NCI-H2196 (cell line): ENCODE measurements around the gene PCNX2.

ENCODE experiments used
- DNase-seq: peaks from one replicate; lab custom pipeline; 2025; ENCODE audit not compliant: unreplicated experiment; lab: John Stamatoyannopoulos, UW

Gene PCNX2

DNA sequence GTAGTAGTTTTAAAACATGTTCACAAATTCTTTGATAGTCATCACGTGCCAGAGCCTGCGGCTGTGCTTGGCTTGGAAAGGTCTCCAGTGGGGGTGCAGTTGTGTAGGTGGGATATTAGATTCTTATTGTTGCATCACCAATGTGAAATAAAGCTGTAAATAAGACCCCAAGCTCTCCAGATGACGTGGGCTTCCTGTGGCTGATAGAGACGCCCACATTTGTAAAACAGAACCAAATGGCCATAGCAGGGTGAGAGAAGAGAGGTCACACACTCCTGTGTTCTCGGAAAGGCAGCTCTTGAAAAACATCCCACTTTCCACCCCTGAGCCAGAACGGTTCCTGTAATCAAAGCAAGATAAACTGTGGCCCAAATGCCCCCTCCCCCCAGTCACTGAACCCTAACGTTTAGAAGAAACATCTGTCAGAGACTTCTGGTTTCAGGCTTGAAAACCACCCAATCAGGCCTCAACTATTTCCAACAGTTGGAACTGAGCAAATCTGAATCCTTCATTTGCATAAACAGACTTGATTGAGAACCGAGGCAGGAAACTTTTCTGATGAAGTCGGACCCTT is 351.8 kb downstream of the PCNX2 start:
- DNase-seq, result no peak

DNA sequence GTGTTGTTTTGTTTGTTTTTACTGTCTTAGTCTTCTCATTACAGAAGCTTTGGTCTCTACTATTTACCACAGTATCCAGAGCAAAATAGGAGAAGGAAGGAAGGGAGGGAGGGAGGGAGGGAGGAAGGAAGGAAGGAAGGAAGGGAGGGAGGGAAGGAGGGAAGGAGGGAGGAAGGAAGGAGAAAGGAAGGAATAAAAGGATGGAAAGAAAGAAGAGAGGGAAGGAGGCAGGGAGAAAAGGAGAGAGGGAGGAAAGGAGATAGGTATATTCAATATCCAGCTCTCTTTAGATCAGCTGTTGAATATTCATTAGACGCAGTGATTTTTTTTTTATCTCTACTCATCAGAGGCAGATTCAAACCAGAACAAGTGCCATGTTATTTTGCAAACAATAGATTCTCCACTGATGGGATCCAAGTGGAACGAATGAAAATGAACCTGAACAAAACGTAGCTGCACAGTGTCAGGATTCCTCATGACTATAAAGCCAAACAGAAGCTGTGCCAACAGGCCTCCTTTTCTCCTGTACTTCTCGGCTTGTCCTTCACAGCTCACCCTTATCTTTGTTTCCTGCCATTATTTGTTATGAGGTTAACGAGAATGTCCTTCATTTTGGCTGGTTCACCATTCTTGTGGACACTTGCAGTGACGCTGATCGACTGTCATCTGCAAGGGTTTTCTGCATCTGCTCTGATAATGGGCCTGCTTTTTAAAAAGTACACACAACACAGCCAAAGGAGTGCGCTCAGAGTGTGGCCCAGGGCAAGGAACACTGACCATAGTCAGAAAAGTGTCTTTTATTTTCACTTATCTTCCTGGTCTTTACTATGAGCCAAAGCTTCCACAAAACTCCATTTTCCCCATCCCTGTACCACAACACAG is 352.9 kb downstream of the PCNX2 start:
- DNase-seq, result no peak

DNA sequence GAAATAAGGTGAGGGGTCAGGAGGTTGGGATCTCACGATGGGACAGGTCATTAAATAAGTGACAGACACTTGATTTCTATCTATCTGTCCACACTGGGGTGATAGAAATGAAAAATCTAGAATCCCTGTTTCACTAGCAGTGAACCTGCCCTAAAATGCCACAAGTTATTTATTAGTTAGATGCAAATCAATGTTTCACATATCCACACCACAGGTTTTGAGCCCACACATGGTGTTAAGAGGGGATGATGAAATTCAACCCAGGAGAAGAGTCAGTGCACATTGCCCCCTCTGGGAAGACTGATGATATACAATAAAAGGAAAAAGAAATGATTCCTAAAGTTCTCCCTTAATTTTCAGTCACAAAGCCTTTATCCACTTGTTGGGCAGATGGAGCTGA is 355.3 kb downstream of the PCNX2 start:
- DNase-seq, result no peak

DNA sequence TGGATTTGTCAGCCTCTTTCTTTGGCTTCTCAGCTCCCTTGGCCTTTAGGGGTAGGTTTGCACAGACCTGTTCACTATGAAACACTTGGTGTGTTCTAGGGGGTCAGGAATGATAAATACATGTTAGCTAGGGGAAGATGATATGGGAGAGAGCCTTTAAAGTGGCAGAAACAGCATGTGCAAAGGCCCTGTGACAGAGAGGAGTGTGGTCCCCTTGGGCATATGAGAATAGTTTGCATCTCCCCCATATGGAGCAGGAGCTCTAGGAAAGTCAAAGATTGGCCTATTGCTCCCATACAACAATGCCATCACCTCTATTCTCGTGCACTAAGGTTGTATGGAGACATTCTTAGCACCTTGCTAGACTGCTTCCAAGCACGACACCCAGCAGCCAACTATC is 355.8 kb downstream of the PCNX2 start:
- no peak for DNase-seq

DNA sequence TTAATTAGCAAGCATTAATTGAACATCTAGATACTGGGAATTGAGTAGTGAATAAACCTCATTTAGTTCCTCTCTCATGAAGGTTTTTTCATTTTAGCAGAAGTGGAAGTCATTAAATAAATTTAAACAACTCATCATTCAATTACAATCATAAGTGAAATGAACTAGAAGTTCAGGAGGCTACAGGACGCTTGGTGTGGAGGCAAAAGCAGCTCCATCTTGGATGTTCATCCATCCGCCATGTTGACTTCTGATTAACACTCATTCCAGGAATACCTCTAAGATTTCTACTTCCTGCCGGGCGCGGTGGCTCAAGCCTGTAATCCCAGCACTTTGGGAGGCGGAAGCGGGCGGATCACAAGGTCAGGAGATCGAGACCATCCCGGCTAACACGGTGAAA is 356.6 kb downstream of the PCNX2 start:
- DNase-seq, result no peak

DNA sequence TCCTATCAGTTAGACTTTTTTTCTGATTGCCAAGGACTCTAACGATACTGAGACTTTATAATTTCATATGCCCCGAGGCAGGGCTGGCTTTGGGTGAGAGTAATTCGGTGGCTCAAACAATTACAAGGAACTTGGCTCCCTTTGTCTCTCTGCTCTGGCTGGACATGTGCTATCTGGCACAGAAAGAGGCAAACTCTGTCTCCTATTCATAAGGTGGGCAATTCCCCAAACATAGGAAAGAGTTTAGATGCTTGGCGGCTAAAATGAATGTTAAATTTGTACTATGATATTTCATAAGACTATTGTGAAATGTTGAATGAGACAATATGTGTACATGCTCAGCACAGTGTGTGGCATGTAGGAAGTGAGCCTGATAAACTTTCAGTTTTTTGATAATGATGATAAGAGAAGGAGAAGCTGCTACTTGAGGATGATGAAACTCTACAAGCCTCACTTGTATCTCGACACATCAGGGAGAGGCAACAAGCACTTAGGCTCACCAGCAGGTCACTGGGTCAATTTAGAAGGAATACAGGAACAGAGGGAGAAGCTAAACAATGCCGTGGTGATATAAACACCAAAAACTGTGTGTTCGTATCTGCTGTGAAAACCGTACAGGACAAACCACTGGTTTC is 357.7 kb downstream of the PCNX2 start:
- no peak for DNase-seq

DNA sequence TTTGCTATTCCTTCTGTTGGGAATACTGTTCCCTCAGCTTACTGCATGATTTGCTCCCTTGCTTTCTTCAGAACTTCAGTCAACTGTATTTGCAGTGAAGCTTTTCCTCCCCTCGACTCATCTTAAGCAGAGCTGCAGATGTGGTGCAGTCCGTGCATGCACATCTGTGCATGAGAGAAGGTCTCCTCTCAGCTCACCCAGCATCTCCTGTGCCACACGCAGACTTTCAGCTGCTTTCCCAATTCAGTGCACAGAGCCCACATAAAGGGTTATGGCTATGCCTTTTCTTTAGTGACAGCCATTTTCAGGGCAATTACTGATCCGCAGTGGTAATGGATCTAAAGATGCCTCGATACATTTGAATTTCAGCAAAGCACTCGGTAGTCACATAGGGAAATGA is 358.6 kb downstream of the PCNX2 start:
- no peak for DNase-seq
